OCI-LY3 (cell line): ENCODE results near the gene CRYM.

Experiments
- H2AFZ ChIP-seq: fragments of 200-600, 300-600 bp; shearing (Covaris generic); 2 replicates; pipeline ENCODE4 v1.6.0; 2014; ENCODE audit warnings: antibody characterized with exemption, low read depth, low read length
- H3K27ac ChIP-seq: fragments of 200-600, 300-600 bp; sonication (generic); 2 replicates; pipeline ENCODE4 v1.5.1; 2014; ENCODE audit warnings: mild to moderate bottlenecking, low read length, moderate library complexity, mixed read lengths
- H3K27me3 ChIP-seq: fragments of 200-600, 300-600 bp; sonication (generic); 2 replicates; pipeline ENCODE4 v1.6.1; 2014; ENCODE audit warnings: low read depth, low read length, mixed read lengths
- H3K36me3 ChIP-seq: fragments of 200-600, 300-600 bp; sonication (generic); replicated peaks from 2 replicates; pipeline ENCODE3; 2014; ENCODE audit warnings: low read depth, low read length, mixed read lengths
- H3K4me1 ChIP-seq: fragments of 300-600, 200-600 bp; sonication (generic); 2 replicates; pipeline ENCODE4 v1.6.1; 2014; ENCODE audit warnings: low read length, mixed read lengths
- H3K4me2 ChIP-seq: fragments of 200-600, 300-600 bp; sonication (generic); 2 replicates; pipeline ENCODE4 v1.6.1; 2014; ENCODE audit warnings: low read length, mixed read lengths
- H3K4me3 ChIP-seq: fragments of 300-600, 200-600 bp; sonication (generic); 2 replicates; pipeline ENCODE4 v1.5.1; 2014; ENCODE audit warnings: antibody characterized with exemption, mild to moderate bottlenecking, low read length, moderate library complexity
- H3K79me2 ChIP-seq: fragments of 300-600, 200-600 bp; shearing (Covaris generic); 2 replicates; pipeline ENCODE4 v1.6.1; 2014; ENCODE audit warnings: mild to moderate bottlenecking, low read length, mixed read lengths
- H3K9ac ChIP-seq: fragments of 300-600, 200-600 bp; shearing (Covaris generic); 2 replicates; pipeline ENCODE4 v1.6.0; 2014; ENCODE audit warnings: mild to moderate bottlenecking, low read length, moderate library complexity
- H3K9me3 ChIP-seq: fragments of 200-600, 300-600 bp; shearing (Covaris generic); 2 replicates; pipeline ENCODE4 v1.6.1; 2014; ENCODE audit warnings: low read length, mixed read lengths; ENCODE audit not compliant: insufficient read depth
- H4K20me1 ChIP-seq: fragments of 200-600, 300-600 bp; sonication (generic); 2 replicates; pipeline ENCODE4 v1.6.1; 2016; ENCODE audit warnings: low read length, mixed read lengths; ENCODE audit not compliant: insufficient read depth
- CTCF ChIP-seq: fragments of 200-600, 300-600 bp; sonication (generic); IDR thresholded peaks from 2 replicates; pipeline ENCODE4 v1.5.1; 2014; ENCODE audit warnings: antibody characterized with exemption, low read length, low read depth
- EZH2phosphoT487 ChIP-seq: fragments of 200-600 bp; shearing (Covaris generic); IDR thresholded peaks from 2 replicates; pipeline ENCODE4 v1.6.1; 2018; ENCODE audit warnings: antibody characterized with exemption, mixed run types, low read depth

Gene CRYM

DNA sequence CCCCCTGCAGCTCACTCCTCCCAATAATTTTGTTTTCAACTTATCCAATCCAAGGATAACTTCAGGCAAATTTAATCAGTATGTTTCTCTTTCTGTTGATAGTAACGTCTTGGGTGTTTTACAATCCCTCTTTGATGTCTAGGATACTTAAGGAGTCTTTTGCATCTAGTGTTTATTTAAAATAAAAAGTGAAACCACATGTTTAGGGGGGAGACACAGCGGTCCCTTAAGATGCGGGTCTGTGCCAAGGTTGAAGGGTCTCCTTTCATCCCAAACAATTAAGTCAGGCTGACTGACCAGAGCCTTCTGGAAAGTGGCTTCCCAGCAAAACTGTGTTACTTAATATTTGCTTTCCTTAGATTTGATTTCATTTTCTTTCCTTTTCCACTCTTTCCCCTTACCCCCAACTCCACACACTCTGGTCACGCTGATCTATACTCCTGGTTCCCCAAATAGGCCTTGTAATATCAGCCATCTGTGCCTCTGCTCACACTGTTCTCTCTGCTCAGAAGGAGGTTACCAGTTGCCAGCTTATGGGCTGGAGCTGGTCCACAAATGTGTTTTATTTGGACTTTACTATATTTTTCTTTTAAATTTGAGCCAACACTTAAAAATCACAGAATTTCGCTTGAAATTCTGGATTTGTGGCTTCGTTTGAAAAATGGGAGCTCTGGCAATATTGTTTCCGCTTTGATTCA lies 33.4 kb downstream of the CRYM start:
- Histone ChIP-seq H4K20me1 (no peaks in the 10 kb centered on the region), H3K4me3 (no peak overlapping the region), H2AFZ (no peak overlapping the region), H3K4me1 (no peaks in the 10 kb centered on the region), H3K4me2 (no peak overlapping the region), H3K9me3 (no peaks in the 10 kb centered on the region), H3K79me2 (no peaks in the 10 kb centered on the region), H3K27me3 (peaks cover 18% of the 10 kb centered on the region; the same call in 1 of the 2 replicates), H3K36me3 (no peaks in the 10 kb centered on the region), H3K9ac (no peak overlapping the region), H3K27ac (no peak overlapping the region)
- TF ChIP-seq CTCF = no peak
- TF ChIP-seq EZH2phosphoT487 = no peak

- no peaks in the 10 kb centered on the region for H4K20me1 ChIP-seq
- no peaks in the 10 kb centered on the region for H3K36me3 ChIP-seq
- no peaks in the 10 kb centered on the region for H3K9me3 ChIP-seq
- no peak for TF ChIP-seq EZH2phosphoT487
- no peak for TF ChIP-seq CTCF
- no peak overlapping the region for H3K27ac ChIP-seq
- no peak overlapping the region for H2AFZ ChIP-seq
- H3K27me3 ChIP-seq = peaks cover 7% of the 10 kb centered on the region; the same call in 1 of the 2 replicates
- no peaks in the 10 kb centered on the region for H3K79me2 ChIP-seq
- no peak overlapping the region for H3K4me3 ChIP-seq
- H3K9ac ChIP-seq = no peak overlapping the region
- H3K4me1 ChIP-seq = no peaks in the 10 kb centered on the region
- no peak overlapping the region for H3K4me2 ChIP-seq
Measured at GRCh38 chr16:21242756-21243155, 35.3 kb downstream of the CRYM start.

GRCh38 chr16:21239646-21240045 lies 38.4 kb downstream of the CRYM start:
- Histone ChIP-seq H3K9me3 (no peaks in the 10 kb centered on the region), H3K4me2 (no peak overlapping the region), H3K27me3 (peaks cover 9% of the 10 kb centered on the region; the same call in 1 of the 2 replicates), H3K27ac (no peak overlapping the region), H3K36me3 (no peaks in the 10 kb centered on the region), H3K9ac (no peak overlapping the region), H4K20me1 (no peaks in the 10 kb centered on the region), H3K4me1 (no peaks in the 10 kb centered on the region), H3K79me2 (no peaks in the 10 kb centered on the region), H2AFZ (no peak overlapping the region), H3K4me3 (no peak overlapping the region)
- TF ChIP-seq EZH2phosphoT487 (no peak), CTCF (no peak)

DNA sequence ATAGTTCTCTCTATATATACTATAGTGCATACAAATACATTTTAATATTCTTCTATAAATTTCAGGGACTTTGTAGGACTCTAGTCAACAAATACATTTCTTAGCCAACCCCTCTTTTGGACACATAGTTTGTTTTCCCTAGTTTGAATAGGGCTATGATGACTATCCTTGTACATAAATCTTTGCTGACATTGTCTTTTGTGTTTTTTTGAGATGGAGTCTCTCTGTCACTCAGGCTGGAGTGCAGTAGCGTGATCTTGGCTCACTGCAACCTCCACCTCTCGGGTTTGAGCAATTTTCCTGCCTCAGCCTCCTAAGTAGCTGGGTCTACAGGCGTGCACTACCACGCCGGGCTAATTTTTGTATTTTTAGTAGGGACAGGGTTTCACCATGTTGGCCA lies 41.3 kb downstream of the CRYM start:
- Histone ChIP-seq H3K27ac (no peak overlapping the region), H3K9me3 (no peaks in the 10 kb centered on the region; the same call in 1 of the 2 replicates), H2AFZ (no peak overlapping the region), H3K36me3 (no peaks in the 10 kb centered on the region), H4K20me1 (no peaks in the 10 kb centered on the region), H3K27me3 (peaks cover 30% of the 10 kb centered on the region), H3K4me3 (no peak overlapping the region), H3K9ac (no peak overlapping the region), H3K4me2 (no peak overlapping the region), H3K4me1 (no peaks in the 10 kb centered on the region), H3K79me2 (no peaks in the 10 kb centered on the region)
- TF ChIP-seq EZH2phosphoT487 (no peak), CTCF (no peak)
